HG02870 (cell line): Measurements from ENCODE around the gene ARHGAP42.

ENCODE experiments used
- ATAC-seq: cut with Tn5 transposase; IDR thresholded peaks from one replicate; pipeline ENCODE4 v1.9.1; 2021; ENCODE audit warnings: mild to moderate bottlenecking, moderate library complexity; ENCODE audit not compliant: unreplicated experiment

ARHGAP42 gene

DNA sequence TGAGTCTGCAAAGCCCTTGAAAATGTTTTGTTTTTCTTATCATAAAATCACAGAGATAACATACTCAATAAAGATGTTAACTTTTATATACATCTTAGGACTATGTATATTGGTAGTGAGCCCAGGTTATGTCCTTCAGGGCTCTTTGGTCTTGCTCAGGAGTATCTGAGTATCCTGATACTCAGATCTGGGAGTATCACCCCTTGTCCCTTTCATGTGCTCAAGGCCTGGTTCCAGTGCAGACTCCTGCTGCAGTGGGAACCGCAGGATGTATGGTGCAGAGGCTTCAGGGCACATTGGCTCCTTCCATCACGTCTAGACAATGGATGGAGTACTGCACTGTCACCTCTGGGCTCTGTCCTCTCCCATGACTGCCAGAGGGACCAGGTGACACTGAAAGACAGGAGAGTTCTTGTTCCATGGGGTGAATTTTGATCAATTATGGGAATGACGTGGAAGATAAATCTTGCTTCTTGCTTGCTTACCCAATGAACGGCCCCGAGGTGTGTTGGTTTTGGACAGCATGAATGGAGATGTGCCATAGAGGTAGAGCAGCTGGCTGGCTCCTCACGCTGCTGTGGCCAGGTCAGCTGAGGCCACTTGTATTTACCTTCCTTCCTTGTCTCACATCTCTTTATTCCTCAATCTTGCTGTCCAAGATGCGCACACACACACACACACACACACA lies 215.5 kb downstream of the ARHGAP42 start:
- ATAC-seq = no peak

DNA sequence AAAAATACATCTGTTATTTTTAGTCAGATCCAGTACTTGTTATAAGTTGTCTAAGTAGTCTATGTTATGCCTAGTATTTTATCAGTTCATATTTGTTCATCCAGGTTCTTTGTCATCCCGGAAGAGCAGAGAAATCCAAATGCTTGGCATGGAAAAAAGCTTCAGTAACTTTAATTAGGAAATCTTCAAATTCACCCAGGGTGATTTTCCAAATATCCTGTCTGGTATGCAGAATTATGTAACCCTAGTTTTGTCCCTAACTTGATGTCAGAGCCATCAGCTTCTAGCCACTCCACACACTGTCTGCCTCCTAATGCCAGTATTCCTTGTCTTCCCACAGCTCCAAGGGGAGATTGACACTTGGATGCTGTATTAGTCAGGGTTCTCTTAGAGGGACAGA lies 216.2 kb downstream of the ARHGAP42 start:
- ATAC-seq = no peak

- no peak for ATAC-seq
These were observed 218.6 kb downstream of the ARHGAP42 start for GRCh38 chr11:100905684-100906083.

GRCh38 chr11:100908746-100909145 lies 221.7 kb downstream of the ARHGAP42 start:
- peak; percentile 35 for ATAC-seq

DNA sequence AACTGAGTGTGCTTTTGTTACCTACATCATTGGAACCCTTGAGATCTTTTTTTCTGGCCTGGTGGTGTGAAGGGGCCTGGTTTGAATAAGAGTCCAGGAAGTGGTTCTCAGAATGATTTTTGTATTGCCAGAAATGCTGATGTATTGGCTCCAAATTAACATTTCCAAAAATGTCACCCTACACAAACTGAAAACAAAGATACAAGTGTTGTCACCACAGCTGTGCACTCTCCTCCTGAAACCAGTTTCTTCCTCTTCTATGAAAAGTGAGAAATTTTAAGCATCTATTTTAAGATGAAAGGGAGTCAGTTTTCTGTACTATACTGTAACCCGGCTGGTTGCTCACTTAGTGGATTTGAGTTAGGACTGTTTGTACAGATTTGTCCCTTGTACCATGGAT lies 223.7 kb downstream of the ARHGAP42 start:
- ATAC-seq = peak; percentile 92

- no peak for ATAC-seq
These were observed 227.5 kb downstream of the ARHGAP42 start for GRCh38 chr11:100914415-100915110.

DNA sequence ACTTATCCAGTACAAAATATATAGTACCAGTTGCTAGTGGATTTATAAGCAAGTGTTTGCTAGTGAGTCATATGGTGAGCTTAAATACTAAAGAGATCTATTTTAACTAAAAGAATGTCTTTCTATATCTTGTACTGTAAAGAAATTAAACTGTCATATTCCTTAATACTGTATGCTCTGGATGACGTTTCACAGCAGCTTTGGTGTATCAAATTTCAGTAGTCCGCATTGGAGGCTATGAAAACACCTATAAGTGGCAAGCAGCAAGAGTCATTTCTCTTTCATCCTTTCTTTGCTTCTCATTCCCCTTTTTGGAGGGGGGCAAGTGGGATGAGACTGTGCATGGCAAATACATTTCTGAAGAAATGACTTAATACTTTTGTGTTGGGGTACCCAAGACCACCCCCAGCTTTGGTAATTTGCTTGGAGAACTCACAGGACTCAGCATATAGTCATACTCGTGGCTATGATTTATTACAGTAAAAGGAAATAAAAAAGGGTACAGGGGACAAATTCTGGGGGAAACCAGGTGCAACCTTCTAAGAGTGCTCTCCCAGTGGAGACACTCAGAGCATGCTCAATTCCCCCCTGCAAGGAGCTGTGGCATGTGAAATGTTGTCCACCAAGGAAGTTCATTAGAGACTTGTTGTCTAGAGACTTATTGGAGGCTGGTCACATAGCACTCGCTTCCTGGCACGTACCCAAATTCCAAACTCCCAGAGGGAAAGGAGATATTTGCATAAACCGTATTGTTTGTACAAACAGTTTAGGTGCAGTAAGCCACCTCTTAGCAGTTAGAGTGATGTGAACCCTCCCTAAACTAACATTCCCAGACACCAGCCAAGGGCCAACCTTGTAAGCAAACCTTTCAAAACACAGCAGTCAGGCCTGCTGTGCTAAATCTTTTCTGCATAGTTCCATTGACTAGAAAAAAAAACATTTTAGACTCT lies 231.7 kb downstream of the ARHGAP42 start:
- no peak for ATAC-seq

GRCh38 chr11:100920593-100920992 lies 233.5 kb downstream of the ARHGAP42 start:
- ATAC-seq = no peak

DNA sequence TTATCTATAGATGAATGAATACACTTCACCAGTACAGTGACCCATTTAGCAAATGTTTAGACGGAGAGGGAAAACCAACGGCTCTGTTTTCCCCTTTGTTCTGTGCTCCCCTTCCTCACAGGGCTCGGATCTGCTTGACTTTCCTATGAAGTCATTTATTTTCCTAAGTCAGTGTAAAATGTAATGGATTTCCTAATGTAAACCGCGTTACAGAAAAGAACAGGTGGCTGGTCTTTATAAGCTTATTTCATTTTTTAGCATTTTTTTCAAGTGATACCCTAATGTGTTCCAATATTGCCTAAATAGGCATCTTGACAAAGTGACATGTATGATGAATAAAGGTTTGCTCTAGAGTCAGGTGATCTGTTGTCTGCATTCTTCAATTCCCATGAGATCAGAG lies 235.0 kb downstream of the ARHGAP42 start:
- no peak for ATAC-seq

GRCh38 chr11:100923555-100923954 lies 236.5 kb downstream of the ARHGAP42 start:
- ATAC-seq = no peak

GRCh38 chr11:100925935-100926334 lies 238.8 kb downstream of the ARHGAP42 start:
- peak; percentile 69 for ATAC-seq

DNA sequence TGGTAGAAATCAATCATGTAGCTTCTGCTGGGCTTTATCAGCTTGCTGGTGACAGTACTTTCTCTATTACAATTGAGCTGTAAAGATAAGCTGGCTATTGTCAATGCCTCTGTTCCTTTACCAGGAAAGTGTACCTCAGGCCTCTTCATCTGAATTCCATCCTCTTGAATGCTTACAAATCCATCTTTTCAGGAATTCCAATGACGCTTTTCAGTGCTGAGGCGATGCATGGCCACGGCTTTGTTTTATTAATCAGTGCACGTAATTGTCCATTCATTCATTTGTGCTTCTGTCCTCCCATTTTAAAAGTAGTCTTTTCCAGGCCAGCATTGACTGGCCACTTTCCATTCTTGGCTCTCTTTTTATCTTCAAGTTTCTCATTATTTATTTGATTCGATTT lies 240.5 kb downstream of the ARHGAP42 start:
- no peak for ATAC-seq

DNA sequence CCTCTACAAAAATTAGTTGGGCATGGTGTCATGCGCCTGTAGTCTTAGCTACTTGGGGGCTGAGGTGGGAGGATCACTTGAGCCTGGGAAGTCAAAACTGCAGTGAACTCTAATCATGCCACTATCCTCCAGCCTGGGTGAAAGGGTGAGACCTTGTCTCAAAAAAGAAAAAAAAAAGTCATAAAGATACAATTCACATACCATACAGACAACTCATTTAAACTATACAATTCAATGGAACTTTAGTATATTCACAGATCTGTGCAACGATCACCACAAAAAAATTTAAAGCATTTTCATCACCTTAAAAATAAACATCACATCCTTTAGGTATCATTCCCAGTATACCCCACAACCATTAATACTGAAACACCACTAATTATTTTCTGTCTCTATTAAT lies 241.3 kb downstream of the ARHGAP42 start:
- ATAC-seq = no peak

GRCh38 chr11:100929377-100929776 lies 242.3 kb downstream of the ARHGAP42 start:
- ATAC-seq = peak; percentile 64

DNA sequence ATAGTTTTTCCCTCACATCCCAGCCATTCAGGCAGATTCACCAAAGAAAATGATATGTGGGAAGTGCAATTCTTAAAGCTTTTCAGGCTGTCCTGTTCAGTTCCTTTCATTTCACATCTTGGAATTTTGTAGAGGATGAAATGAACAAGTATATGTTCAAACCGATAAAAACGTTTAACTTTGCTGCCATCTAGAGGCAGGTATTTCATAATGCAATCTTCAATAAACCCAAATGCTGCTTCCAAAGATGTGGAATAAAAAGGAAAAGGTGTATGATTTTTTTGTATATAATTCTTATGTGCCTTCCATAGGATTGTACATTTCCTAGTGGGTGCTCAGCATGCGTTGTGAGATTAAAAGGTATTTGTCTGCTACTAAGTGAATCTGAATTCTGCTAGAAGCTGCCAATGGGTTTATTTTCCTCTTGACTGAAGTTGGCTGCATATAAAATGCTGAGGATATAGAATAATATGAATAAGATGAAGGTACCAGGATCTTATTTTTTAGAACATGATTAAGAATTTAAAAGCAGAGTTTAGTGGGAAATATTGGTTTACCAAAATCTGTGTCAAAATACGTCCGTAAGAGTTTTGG lies 243.2 kb downstream of the ARHGAP42 start:
- no peak for ATAC-seq

- ATAC-seq = no peak
These were observed 245.5 kb downstream of the ARHGAP42 start for GRCh38 chr11:100932474-100933100.

- no peak for ATAC-seq
These were observed 249.7 kb downstream of the ARHGAP42 start for GRCh38 chr11:100936781-100937180.

DNA sequence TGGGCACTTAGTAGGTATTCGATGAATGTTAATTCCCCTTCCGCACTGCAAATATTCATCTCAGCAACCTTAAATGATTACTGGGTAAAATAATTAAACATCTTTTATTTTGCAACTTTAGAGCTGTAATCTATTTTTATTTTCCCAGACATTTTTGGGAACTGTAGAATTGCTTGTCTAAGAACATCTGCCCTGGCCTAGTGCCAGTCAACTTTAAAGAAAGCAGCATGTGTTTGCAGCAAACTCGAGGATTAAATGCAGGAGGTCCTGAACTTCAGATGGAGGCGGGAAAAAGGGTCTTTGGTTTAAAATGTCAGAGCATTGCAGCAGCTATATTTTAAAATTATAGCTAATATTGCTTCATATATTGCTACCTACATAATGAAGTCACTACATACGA lies 252.5 kb downstream of the ARHGAP42 start:
- no peak for ATAC-seq

DNA sequence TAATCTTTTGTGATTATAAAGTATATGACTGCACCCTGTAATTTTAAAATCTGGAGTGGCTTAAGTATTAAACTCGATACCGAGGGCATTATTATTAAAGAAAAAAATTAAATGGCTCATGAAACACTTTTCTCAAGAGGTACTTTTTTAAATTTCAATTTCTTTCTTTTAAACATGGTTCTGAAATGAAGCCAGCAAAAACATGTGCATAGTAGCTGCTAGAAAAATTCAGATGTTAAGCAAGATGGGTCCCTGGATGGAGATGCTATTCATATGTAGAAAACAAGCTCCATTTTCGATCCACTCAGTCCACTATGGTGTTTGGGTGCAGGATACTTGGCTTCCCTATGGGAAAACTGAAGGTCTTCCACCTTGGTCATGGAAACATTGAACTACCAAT lies 253.0 kb downstream of the ARHGAP42 start:
- no peak for ATAC-seq

- ATAC-seq = no peak
These were observed 253.9 kb downstream of the ARHGAP42 start for GRCh38 chr11:100941033-100941432.

GRCh38 chr11:100942016-100942415 lies 254.9 kb downstream of the ARHGAP42 start:
- no peak for ATAC-seq
